ENCODE measurements around the gene AWAT2. TPM values are rescaled to one million over a fixed set of nuclear protein-coding genes. Genes with fewer than 3 reads are reported as not detected.

Gene AWAT2
- total and polyA plus RNA-seq, 2 donors (not counting 1 experiment from before 2014, with no cell fraction given), result not detected

DNA sequence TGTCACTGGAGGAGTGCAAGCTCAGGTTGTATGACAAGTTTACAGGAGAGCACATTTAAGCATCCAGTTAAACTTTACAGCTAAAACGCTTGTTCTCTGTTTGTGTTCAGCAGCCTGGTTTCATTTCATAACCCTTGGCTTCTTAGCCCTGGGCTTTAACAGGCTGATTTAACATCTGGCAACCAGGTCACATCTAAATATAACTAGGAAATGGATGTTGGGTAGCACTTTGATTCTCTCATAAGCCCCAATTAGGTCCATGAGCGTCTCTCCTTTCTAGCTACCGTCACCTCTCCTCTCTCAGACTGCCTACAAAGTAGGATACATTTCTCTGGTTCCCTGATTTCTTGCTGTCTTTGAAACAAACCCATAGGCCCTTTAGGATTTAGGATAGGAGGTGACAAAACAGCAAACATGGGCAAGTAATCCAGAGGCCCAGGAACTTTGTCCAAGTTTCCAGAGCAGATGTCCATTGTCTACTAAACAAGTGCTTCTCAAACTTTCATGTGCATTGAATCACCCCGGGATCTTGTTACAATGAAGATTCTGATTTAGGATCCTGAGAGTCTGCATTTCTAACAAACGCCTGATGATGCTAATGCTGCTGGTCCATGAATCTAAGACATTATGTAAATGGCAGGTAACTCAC is 35.0 kb upstream of the AWAT2 start:
- WGBS (ENCODE audit: insufficient coverage), result no CpG with 5 or more reads among the region's 5 CpGs
- H3K4me3 ChIP-seq (ENCODE audit: control extremely low read depth in 1 of 5, extremely low read depth in 1 of 5, insufficient read depth in 1 of 5, low read depth in 2 of 5, low read length in 4 of 5), result no peak overlapping the region
- no peak overlapping the region for H3K9ac ChIP-seq (ENCODE audit: low read length)
- H3K27me3 ChIP-seq (replicated peaks in 1 of 4; ENCODE audit: control extremely low read depth in 1 of 4, control insufficient read depth in 3 of 4, insufficient read depth in 4 of 4, low read length in 3 of 4), result no peaks in the 10 kb centered on the region
- H3K9me3 ChIP-seq (ENCODE audit: control extremely low read depth in 1 of 3, control insufficient read depth in 2 of 3, insufficient read depth in 1 of 3, low read length in 2 of 3), result no peaks in the 10 kb centered on the region
- H2AFZ ChIP-seq (ENCODE audit: insufficient read depth, low read depth, low read length, poor library complexity, severe bottlenecking), result no peak overlapping the region
- ChIA-PET POLR2A (no interaction called here), CTCF (no interaction called here)
- H3K27ac ChIP-seq (ENCODE audit: low read length in 2 of 2), result no peak overlapping the region
- intact Hi-C loops (cut with micrococcal nuclease), result no loop called here
- H3K4me2 ChIP-seq (replicated peaks; ENCODE audit: low read depth, low read length, poor library complexity, severe bottlenecking), result no peak overlapping the region
- no peak for TF ChIP-seq EZH2 (IDR thresholded peaks at IDR 0.05; ENCODE audit: borderline replicate concordance, insufficient read depth, low read depth, low read length, poor library complexity, severe bottlenecking)
- TF ChIP-seq, protein P1, sequence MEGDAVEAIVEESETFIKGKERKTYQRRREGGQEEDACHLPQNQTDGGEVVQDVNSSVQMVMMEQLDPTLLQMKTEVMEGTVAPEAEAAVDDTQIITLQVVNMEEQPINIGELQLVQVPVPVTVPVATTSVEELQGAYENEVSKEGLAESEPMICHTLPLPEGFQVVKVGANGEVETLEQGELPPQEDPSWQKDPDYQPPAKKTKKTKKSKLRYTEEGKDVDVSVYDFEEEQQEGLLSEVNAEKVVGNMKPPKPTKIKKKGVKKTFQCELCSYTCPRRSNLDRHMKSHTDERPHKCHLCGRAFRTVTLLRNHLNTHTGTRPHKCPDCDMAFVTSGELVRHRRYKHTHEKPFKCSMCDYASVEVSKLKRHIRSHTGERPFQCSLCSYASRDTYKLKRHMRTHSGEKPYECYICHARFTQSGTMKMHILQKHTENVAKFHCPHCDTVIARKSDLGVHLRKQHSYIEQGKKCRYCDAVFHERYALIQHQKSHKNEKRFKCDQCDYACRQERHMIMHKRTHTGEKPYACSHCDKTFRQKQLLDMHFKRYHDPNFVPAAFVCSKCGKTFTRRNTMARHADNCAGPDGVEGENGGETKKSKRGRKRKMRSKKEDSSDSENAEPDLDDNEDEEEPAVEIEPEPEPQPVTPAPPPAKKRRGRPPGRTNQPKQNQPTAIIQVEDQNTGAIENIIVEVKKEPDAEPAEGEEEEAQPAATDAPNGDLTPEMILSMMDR (IDR thresholded peaks at IDR 0.05), result no peak
- H4K20me1 ChIP-seq (ENCODE audit: control insufficient read depth, insufficient read depth, low read length, poor library complexity, severe bottlenecking), result no peaks in the 10 kb centered on the region
- H3K27ac Mint-ChIP-seq, result no peak overlapping the region
- no peaks in the 10 kb centered on the region for H3K36me3 ChIP-seq (replicated peaks in 1 of 2; ENCODE audit: control extremely low read depth in 1 of 2, control insufficient read depth in 1 of 2, extremely low read depth in 1 of 2, insufficient read depth in 2 of 2, low read length in 1 of 2)
- H3K79me2 ChIP-seq (ENCODE audit: control insufficient read depth, insufficient read depth, low read length), result no peaks in the 10 kb centered on the region
- no peaks in the 10 kb centered on the region for H3K4me1 Mint-ChIP-seq
- H3K4me1 ChIP-seq (ENCODE audit: control insufficient read depth in 2 of 2, insufficient read depth in 2 of 2, low read length in 2 of 2), result no peaks in the 10 kb centered on the region
- no peak overlapping the region for H3K4me3 Mint-ChIP-seq
- DNase-seq, result no peak
- ATAC-seq (ENCODE audit: low read depth), result no peak
- no peaks in the 10 kb centered on the region for H3K9me3 Mint-ChIP-seq (ENCODE audit: insufficient read depth)
- H3K27me3 Mint-ChIP-seq, result no peaks in the 10 kb centered on the region

DNA sequence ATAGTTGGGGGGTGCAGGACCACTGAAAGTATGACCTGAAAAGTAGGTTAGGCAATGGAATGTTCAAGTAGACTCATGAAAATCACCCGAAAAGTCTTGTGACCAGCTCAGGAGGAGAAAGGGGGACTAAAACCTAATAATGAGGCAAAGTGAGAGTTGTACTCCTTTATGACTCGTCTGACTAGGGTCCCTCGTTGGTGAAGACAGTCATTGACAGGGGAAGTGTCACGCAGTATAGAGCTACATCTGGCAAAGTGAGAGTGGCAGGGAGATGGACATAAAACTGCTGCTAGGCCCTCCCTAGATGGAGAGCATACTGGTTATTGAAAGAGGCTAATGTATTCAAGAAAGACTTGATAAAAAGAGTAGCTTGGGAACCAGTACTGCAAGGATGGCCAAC is 33.0 kb upstream of the AWAT2 start:
- no peaks in the 10 kb centered on the region for H3K4me1 Mint-ChIP-seq
- H3K4me3 Mint-ChIP-seq, result no peak overlapping the region
- H3K27ac Mint-ChIP-seq, result no peak overlapping the region
- ChIA-PET POLR2A (no interaction called here), CTCF (no interaction called here)
- no peaks in the 10 kb centered on the region for H3K79me2 ChIP-seq (ENCODE audit: control insufficient read depth, insufficient read depth, low read length)
- H3K4me3 ChIP-seq (ENCODE audit: control extremely low read depth in 1 of 5, extremely low read depth in 1 of 5, insufficient read depth in 1 of 5, low read depth in 2 of 5, low read length in 4 of 5), result no peak overlapping the region
- no peak for DNase-seq
- no peak overlapping the region for H3K9ac ChIP-seq (ENCODE audit: low read length)
- no peak for ATAC-seq (ENCODE audit: low read depth)
- no peaks in the 10 kb centered on the region for H4K20me1 ChIP-seq (ENCODE audit: control insufficient read depth, insufficient read depth, low read length, poor library complexity, severe bottlenecking)
- no peak overlapping the region for H2AFZ ChIP-seq (ENCODE audit: insufficient read depth, low read depth, low read length, poor library complexity, severe bottlenecking)
- WGBS (ENCODE audit: insufficient coverage), result 63% methylated on average over 4 of the region's 4 CpGs
- no peaks in the 10 kb centered on the region for H3K9me3 Mint-ChIP-seq (ENCODE audit: insufficient read depth)
- H3K4me2 ChIP-seq (replicated peaks; ENCODE audit: low read depth, low read length, poor library complexity, severe bottlenecking), result no peak overlapping the region
- TF ChIP-seq, protein P1 (IDR thresholded peaks at IDR 0.05), result no peak
- TF ChIP-seq EZH2 (IDR thresholded peaks at IDR 0.05; ENCODE audit: borderline replicate concordance, insufficient read depth, low read depth, low read length, poor library complexity, severe bottlenecking), result no peak
- H3K9me3 ChIP-seq (ENCODE audit: control extremely low read depth in 1 of 3, control insufficient read depth in 2 of 3, insufficient read depth in 1 of 3, low read length in 2 of 3), result no peaks in the 10 kb centered on the region
- no peaks in the 10 kb centered on the region for H3K36me3 ChIP-seq (replicated peaks in 1 of 2; ENCODE audit: control extremely low read depth in 1 of 2, control insufficient read depth in 1 of 2, extremely low read depth in 1 of 2, insufficient read depth in 2 of 2, low read length in 1 of 2)
- no peak overlapping the region for H3K27ac ChIP-seq (ENCODE audit: low read length in 2 of 2)
- H3K4me1 ChIP-seq (ENCODE audit: control insufficient read depth in 2 of 2, insufficient read depth in 2 of 2, low read length in 2 of 2), result no peaks in the 10 kb centered on the region
- intact Hi-C loops (cut with micrococcal nuclease), result no loop called here
- H3K27me3 Mint-ChIP-seq, result peaks cover 3% of the 10 kb centered on the region
- H3K27me3 ChIP-seq (replicated peaks in 1 of 4; ENCODE audit: control extremely low read depth in 1 of 4, control insufficient read depth in 3 of 4, insufficient read depth in 4 of 4, low read length in 3 of 4), result no peaks in the 10 kb centered on the region
